Mesenchymal stem cell (in vitro differentiated cells and primary cell): ENCODE results near the gene USP24.
"Not testable (repeated sequence)": the region's sequence is repeated elsewhere in the genome, so short reads cannot be mapped to it uniquely, and the experiment has no call there.

ENCODE experiments used
- DNase-seq: peaks from one replicate; pipeline ENCODE4 v3.0.0-alpha.2; 2013
- H2AFZ ChIP-seq: one replicate; pipeline ENCODE4 v1.6.1; 2013; ENCODE audit warnings: low read depth, mild to moderate bottlenecking, control low read depth, inconsistent platforms, low read length, moderate library complexity
- H2AK5ac ChIP-seq: 2 replicates; pipeline ENCODE4 v1.6.1; 2013; ENCODE audit warnings: low read length, moderate library complexity, mild to moderate bottlenecking, inconsistent platforms; ENCODE audit not compliant: severe bottlenecking
- H2BK120ac ChIP-seq: one replicate; pipeline ENCODE4 v1.6.1; 2013; ENCODE audit warnings: low read depth, mild to moderate bottlenecking, inconsistent platforms, low read length, moderate library complexity
- H2BK12ac ChIP-seq, 2 experiments: one replicate each; pipeline ENCODE4 v1.6.1; 2013; ENCODE audit warnings: inconsistent platforms in 2 of 2, low read length in 2 of 2, mild to moderate bottlenecking in 2 of 2, moderate library complexity in 2 of 2, control low read depth in 1 of 2
- H2BK15ac ChIP-seq: one replicate; pipeline ENCODE4 v1.6.1; 2013; ENCODE audit warnings: mild to moderate bottlenecking, low read depth, inconsistent platforms; ENCODE audit not compliant: poor library complexity, severe bottlenecking
- H2BK5ac ChIP-seq: 2 replicates; pipeline ENCODE4 v1.6.1; 2013; ENCODE audit warnings: low read depth, mild to moderate bottlenecking, low read length, control low read depth, inconsistent platforms; ENCODE audit not compliant: poor library complexity, severe bottlenecking
- H3K14ac ChIP-seq, 2 experiments: one replicate each; pipeline ENCODE4 v1.6.1; 2013; ENCODE audit warnings: inconsistent platforms in 2 of 2, low read length in 2 of 2, control low read depth in 1 of 2, mild to moderate bottlenecking in 1 of 2, moderate library complexity in 1 of 2
- H3K18ac ChIP-seq, 2 experiments: one replicate each; pipeline ENCODE4 v1.6.1; 2013; ENCODE audit warnings: inconsistent platforms in 2 of 2, low read length in 2 of 2, control low read depth in 1 of 2, low read depth in 1 of 2, mild to moderate bottlenecking in 1 of 2
- H3K23ac ChIP-seq, 2 experiments: one replicate each; pipeline ENCODE4 v1.6.1; 2013; ENCODE audit warnings: inconsistent platforms in 2 of 2, low read length in 2 of 2, mild to moderate bottlenecking in 2 of 2, moderate library complexity in 2 of 2, control low read depth in 1 of 2
- H3K27ac ChIP-seq: 2 replicates; pipeline ENCODE4 v1.5.1; 2013; ENCODE audit warnings: mild to moderate bottlenecking, moderate library complexity, low read length, control low read depth, inconsistent platforms; ENCODE audit not compliant: poor library complexity, severe bottlenecking
- H3K27me3 ChIP-seq, 2 experiments: 2 replicates each; pipeline versions ENCODE4 v1.6.1 to v1.7.0; 2013; ENCODE audit warnings: low read length in 2 of 2, mild to moderate bottlenecking in 2 of 2, moderate library complexity in 2 of 2, control low read depth in 1 of 2, inconsistent platforms in 1 of 2; ENCODE audit not compliant: control insufficient read depth in 1 of 2, insufficient read depth in 1 of 2
- H3K36me3 ChIP-seq, 2 experiments: 2 replicates each; pipeline versions ENCODE4 v1.6.1 to v1.7.0; 2013; ENCODE audit warnings: low read length in 2 of 2, control low read depth in 1 of 2, inconsistent platforms in 1 of 2, low read depth in 1 of 2, mild to moderate bottlenecking in 1 of 2; ENCODE audit not compliant: insufficient read depth in 2 of 2, control insufficient read depth in 1 of 2
- H3K4ac ChIP-seq, 2 experiments: one replicate each; pipeline ENCODE4 v1.6.1; 2013; ENCODE audit warnings: inconsistent platforms in 2 of 2, low read length in 2 of 2, mild to moderate bottlenecking in 2 of 2, moderate library complexity in 2 of 2, control low read depth in 1 of 2, low read depth in 1 of 2
- H3K4me1 ChIP-seq: 2 replicates; pipeline ENCODE4 v1.6.1; 2013; ENCODE audit warnings: low read depth, low read length, control low read depth; ENCODE audit not compliant: control insufficient read depth, insufficient read depth
- H3K4me2 ChIP-seq: 2 replicates; pipeline ENCODE4 v1.6.1; 2013; ENCODE audit warnings: low read length, mild to moderate bottlenecking, inconsistent platforms; ENCODE audit not compliant: poor library complexity, severe bottlenecking
- H3K4me3 ChIP-seq, 2 experiments: 2 replicates each; pipeline versions ENCODE4 v1.5.1 to v1.7.0; 2013; ENCODE audit warnings: low read length in 2 of 2, mild to moderate bottlenecking in 2 of 2, control low read depth in 1 of 2, low read depth in 1 of 2; ENCODE audit not compliant: insufficient read depth in 1 of 2
- H3K79me1 ChIP-seq: replicated peaks from 2 replicates; pipeline ENCODE4 v1.6.1; 2013; ENCODE audit warnings: mild to moderate bottlenecking, control low read depth, low read length, inconsistent platforms; ENCODE audit not compliant: poor library complexity, severe bottlenecking
- H3K9ac ChIP-seq: 2 replicates; pipeline ENCODE4 v1.7.0; 2013; ENCODE audit warnings: mild to moderate bottlenecking, low read length, moderate library complexity
- H3K9me3 ChIP-seq: 2 replicates; pipeline ENCODE4 v1.7.0; 2013; ENCODE audit warnings: mild to moderate bottlenecking, low read length; ENCODE audit not compliant: control insufficient read depth
- H4K8ac ChIP-seq: one replicate; pipeline ENCODE4 v1.6.1; 2013; ENCODE audit warnings: inconsistent platforms, mild to moderate bottlenecking, low read length, moderate library complexity
- H4K91ac ChIP-seq: one replicate; pipeline ENCODE4 v1.6.1; 2013; ENCODE audit warnings: mild to moderate bottlenecking, low read length, inconsistent platforms
- WGBS: methylation state at CpG from one replicate; pipeline ENCODE4 v1.1.7; 2013; ENCODE audit warnings: mixed read lengths; 5-methylcytosine and 5-hydroxymethylcytosine counted together

Gene USP24

GRCh38 chr1:55031098-55031497 is 184.1 kb downstream of the USP24 start:
- H3K9me3 ChIP-seq, H2AFZ ChIP-seq, H3K9ac ChIP-seq, H3K4me3 ChIP-seq, H2BK5ac ChIP-seq, H2BK15ac ChIP-seq, H3K4me2 ChIP-seq, H3K14ac ChIP-seq, H3K23ac ChIP-seq, H4K91ac ChIP-seq, H3K27ac ChIP-seq, DNase-seq, H4K8ac ChIP-seq, H3K18ac ChIP-seq, H2BK120ac ChIP-seq, H3K4me1 ChIP-seq, H3K4ac ChIP-seq, H3K36me3 ChIP-seq, H3K79me1 ChIP-seq, H2AK5ac ChIP-seq, H2BK12ac ChIP-seq: not testable (repeated sequence)
- H3K27me3 ChIP-seq: peaks cover 7 to 38% of the 10 kb centered on the region in 2 experiments
- WGBS: 97% methylated on average over 5 of the region's 5 CpGs

DNA sequence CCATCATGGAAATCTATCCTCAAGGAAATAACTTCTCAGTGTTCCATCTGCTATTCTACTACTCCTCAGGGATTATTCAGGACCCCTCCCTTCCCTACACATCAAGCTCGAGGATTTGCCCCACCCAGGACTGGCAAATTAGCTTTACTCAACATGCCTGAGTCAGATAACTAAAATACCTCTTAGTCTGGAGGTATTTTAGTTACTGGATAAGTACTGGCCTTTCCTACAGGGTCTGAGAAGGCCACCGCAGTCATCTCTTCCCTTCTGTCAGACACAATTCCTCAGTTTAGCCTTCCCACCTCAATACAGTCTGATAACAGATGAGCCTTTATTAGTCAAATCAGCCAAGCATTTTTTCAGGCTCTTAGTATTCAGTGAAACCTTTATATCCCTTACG is 188.5 kb downstream of the USP24 start:
- H2BK120ac ChIP-seq, H3K4ac ChIP-seq, H3K9me3 ChIP-seq, H3K79me1 ChIP-seq, H2BK5ac ChIP-seq, H3K9ac ChIP-seq, H4K91ac ChIP-seq, H2AK5ac ChIP-seq, H2BK12ac ChIP-seq, H3K4me1 ChIP-seq, H3K23ac ChIP-seq, H3K14ac ChIP-seq, H4K8ac ChIP-seq, H3K4me3 ChIP-seq, H3K36me3 ChIP-seq, H2BK15ac ChIP-seq, H2AFZ ChIP-seq, H3K4me2 ChIP-seq, H3K27ac ChIP-seq, DNase-seq, H3K18ac ChIP-seq, H3K27me3 ChIP-seq: not testable (repeated sequence)
- WGBS: 97% methylated on average over 2 of the region's 3 CpGs

GRCh38 chr1:55024163-55024562 is 191.0 kb downstream of the USP24 start:
- DNase-seq, H3K79me1 ChIP-seq, H3K9ac ChIP-seq, H3K4ac ChIP-seq, H3K18ac ChIP-seq, H2AFZ ChIP-seq, H3K4me3 ChIP-seq, H2BK12ac ChIP-seq, H3K27ac ChIP-seq, H3K9me3 ChIP-seq, H3K14ac ChIP-seq, H3K4me2 ChIP-seq, H3K36me3 ChIP-seq, H2BK120ac ChIP-seq, H3K23ac ChIP-seq, H2AK5ac ChIP-seq, H2BK15ac ChIP-seq, H4K8ac ChIP-seq, H4K91ac ChIP-seq, H3K4me1 ChIP-seq, H2BK5ac ChIP-seq: not testable (repeated sequence)
- WGBS: 60% methylated on average over 10 of the region's 10 CpGs
- peaks cover 0 to 14% of the 10 kb centered on the region in 2 experiments for H3K27me3 ChIP-seq

DNA sequence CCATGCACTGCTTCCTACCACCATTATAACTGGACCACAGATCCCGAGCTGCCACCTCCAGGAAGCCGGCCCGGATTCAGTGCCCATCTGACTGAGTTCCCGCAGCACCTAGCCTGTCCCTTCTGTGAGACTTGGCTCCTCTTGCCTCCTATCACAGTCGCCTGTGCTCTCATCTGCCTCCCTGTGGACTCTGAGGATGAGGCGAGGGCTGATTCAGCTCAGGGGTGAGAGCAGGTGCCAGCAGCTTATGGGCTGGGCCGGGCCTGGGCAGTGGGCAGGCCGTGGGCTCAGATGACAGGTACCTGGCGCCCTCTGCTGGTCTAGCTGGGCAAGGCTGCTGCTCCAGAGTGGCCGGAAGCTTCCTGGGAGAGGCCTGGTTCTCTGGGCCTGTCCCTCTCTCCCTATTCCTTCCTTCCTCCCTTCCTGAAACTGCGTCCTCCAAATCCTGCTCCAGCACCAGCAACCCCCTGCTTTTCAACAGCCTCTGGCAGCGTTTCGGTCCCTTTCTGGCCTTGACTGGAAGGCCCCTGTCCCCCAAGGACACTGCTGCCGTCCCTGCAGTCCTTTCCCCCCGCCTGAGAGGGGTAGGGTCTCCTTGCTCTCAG is 193.1 kb downstream of the USP24 start:
- Histone ChIP-seq H3K23ac (no peak overlapping the region), H4K91ac (peak overlapping the region; percentile 88), H3K9me3 (no peaks in the 10 kb centered on the region), H3K4me3 (no peak overlapping the region), H3K27me3 (peaks cover 0 to 25% of the 10 kb centered on the region in 2 experiments), H2BK120ac (no peak overlapping the region), H3K14ac (no peak overlapping the region), H3K4me2 (no peak overlapping the region), H3K4ac (peak overlapping the region in 1 of 2 experiments; percentile 66), H2BK15ac (no peak overlapping the region), H3K79me1 (no peaks in the 10 kb centered on the region), H3K27ac (no peak overlapping the region), H3K18ac (peak overlapping the region; percentile 29 to 73), H3K4me1 (peaks cover 4% of the 10 kb centered on the region), H2AK5ac (no peak overlapping the region), H2AFZ (peak overlapping the region; percentile 46), H2BK5ac (no peak overlapping the region), H4K8ac (peak overlapping the region; percentile 90), H2BK12ac (no peak overlapping the region), H3K36me3 (no peaks in the 10 kb centered on the region), H3K9ac (peak overlapping the region; percentile 82)
- DNase-seq: peak; percentile 81
- 43% methylated on average over 15 of the region's 15 CpGs for WGBS
